OCI-LY1 (cell line): ENCODE data around the gene BCAR3.

Experiments used
- EZH2 ChIP-seq: fragments of 200-600 bp; sonication (generic), shearing (Covaris generic); IDR thresholded peaks from 2 replicates; pipeline ENCODE4 v1.8.0; 2017; ENCODE audit warnings: borderline replicate concordance, mixed run types, mild to moderate bottlenecking, antibody characterized with exemption, low read length, moderate library complexity, mixed read lengths
- TF ChIP-seq, protein P1 (sequence below): fragments of 200-600 bp; sonication (generic), shearing (Covaris generic); IDR thresholded peaks from 2 replicates; pipeline ENCODE4 v1.5.1; 2017; ENCODE audit warnings: mild to moderate bottlenecking, antibody characterized with exemption, low read length, moderate library complexity, mixed read lengths

DNA sequence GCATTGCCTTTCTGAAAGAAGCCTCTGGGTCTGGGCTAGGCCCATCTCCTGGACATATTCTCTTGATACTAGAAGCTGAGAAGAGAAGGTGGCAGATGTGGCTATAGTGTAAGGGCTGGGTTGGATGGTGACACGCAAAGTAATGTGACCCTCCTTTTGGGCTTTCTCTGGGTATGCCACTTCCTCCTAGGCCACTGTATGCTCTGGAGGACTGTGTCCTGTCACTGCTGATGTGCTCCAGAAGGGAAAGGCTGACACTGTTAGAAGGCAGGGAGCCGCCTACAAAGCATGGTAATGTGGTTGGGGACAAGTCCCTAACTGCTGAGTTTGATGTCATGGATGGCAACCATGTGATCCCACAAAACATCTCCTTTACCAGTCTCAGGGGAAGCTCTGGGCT, 112.1 kb downstream of the BCAR3 start:
- no peak for TF ChIP-seq EZH2
- TF ChIP-seq, protein P1, sequence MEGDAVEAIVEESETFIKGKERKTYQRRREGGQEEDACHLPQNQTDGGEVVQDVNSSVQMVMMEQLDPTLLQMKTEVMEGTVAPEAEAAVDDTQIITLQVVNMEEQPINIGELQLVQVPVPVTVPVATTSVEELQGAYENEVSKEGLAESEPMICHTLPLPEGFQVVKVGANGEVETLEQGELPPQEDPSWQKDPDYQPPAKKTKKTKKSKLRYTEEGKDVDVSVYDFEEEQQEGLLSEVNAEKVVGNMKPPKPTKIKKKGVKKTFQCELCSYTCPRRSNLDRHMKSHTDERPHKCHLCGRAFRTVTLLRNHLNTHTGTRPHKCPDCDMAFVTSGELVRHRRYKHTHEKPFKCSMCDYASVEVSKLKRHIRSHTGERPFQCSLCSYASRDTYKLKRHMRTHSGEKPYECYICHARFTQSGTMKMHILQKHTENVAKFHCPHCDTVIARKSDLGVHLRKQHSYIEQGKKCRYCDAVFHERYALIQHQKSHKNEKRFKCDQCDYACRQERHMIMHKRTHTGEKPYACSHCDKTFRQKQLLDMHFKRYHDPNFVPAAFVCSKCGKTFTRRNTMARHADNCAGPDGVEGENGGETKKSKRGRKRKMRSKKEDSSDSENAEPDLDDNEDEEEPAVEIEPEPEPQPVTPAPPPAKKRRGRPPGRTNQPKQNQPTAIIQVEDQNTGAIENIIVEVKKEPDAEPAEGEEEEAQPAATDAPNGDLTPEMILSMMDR = no peak
